ENCODE results near the gene SHB. TPM values are rescaled to one million over a fixed set of nuclear protein-coding genes. Genes with fewer than 3 reads are reported as not detected.

The SHB gene
- total and polyA plus RNA-seq, 2 donors: 4.9 to 5.5 TPM

DNA sequence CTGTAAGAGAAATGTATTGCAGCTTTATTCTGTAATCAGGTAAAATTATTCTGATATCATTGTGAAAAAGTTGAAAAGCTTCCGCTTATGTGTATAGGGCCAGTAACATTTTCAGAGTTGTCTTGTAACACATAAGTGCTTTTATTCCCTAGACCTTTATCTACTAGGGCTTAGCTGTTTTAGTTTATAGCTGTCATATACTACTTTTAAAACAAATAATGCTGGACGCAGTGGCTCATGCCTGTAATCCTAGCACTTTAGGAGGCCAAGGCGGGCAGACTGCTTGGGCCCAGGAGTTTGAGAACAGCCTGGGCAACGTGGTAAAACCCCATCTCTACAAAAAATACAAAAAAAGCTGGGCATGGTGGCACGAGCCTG is 198.2 kb downstream of the SHB start:
- H3K4me3 ChIP-seq (ENCODE audit: low read length in 2 of 2): no peak overlapping the region
- 86% methylated on average over 5 of the region's 5 CpGs for WGBS
- no peak for DNase-seq (ENCODE audit: low read depth in 6 of 9, low spot score in 9 of 9)

DNA sequence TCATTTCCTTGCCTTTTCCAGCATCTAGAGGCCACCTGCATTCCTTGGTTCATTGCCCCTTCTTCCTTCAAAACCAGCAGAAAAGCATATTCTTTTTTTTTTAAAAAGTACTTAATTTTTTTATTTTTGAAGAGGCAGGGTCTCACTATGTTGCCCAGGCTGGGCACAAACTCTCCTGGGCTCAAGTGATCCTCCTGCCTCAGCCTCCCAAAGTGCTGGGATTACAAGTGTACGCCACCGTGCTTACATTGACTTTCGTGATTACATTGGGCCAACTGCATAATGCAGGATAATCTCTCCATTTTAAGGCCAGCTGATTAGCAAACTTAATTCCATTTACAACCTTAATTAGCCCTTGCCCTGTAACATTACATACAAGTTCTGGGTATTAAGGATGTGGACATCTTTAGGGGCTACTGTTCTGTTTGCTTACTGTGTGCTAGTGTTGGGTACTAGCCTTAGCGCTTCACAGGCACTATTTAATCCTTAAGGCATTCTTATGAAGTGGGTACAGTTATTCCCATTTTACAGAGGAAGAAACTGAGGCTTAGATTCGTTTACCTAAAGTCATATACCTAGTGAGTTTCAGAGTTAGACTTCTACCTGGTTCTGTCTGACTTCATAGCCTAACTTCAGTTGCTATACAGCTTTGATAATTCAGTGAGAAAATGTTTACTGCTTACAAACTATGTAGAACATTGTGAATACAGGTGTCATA is 198.8 kb downstream of the SHB start:
- no peak for DNase-seq (ENCODE audit: low read depth in 6 of 9, low spot score in 9 of 9)
- H3K27ac ChIP-seq (ENCODE audit: low read depth in 1 of 2, low read length in 1 of 2): no peak overlapping the region
- no peaks in the 10 kb centered on the region for H3K36me3 ChIP-seq (ENCODE audit: control insufficient read depth in 2 of 2, insufficient read depth in 2 of 2, low read length in 1 of 2)
- WGBS: over 99% methylated on average over 5 of the region's 5 CpGs
- H3K9me3 ChIP-seq (ENCODE audit: control insufficient read depth in 2 of 2, insufficient read depth in 1 of 2, low read length in 1 of 2): no peaks in the 10 kb centered on the region
- no peak overlapping the region for H3K4me3 ChIP-seq (ENCODE audit: low read length in 2 of 2)
- no peaks in the 10 kb centered on the region for H3K27me3 ChIP-seq (ENCODE audit: control insufficient read depth in 2 of 2, insufficient read depth in 1 of 2, low read length in 1 of 2)
- no peaks in the 10 kb centered on the region for H3K4me1 ChIP-seq (ENCODE audit: control insufficient read depth in 2 of 2, insufficient read depth in 2 of 2, low read length in 2 of 2)

More for the DNA sequence above, 198.2 kb downstream of the SHB start:
- H3K27ac ChIP-seq (ENCODE audit: low read depth in 1 of 2, low read length in 1 of 2): no peak overlapping the region
- no peaks in the 10 kb centered on the region for H3K9me3 ChIP-seq (ENCODE audit: control insufficient read depth in 2 of 2, insufficient read depth in 1 of 2, low read length in 1 of 2)
- H3K4me1 ChIP-seq (ENCODE audit: control insufficient read depth in 2 of 2, insufficient read depth in 2 of 2, low read length in 2 of 2): no peaks in the 10 kb centered on the region
- H3K36me3 ChIP-seq (ENCODE audit: control insufficient read depth in 2 of 2, insufficient read depth in 2 of 2, low read length in 1 of 2): no peaks in the 10 kb centered on the region
- no peaks in the 10 kb centered on the region for H3K27me3 ChIP-seq (ENCODE audit: control insufficient read depth in 2 of 2, insufficient read depth in 1 of 2, low read length in 1 of 2)

Other genes with a start within 250 kb of the SHB start
- 20.4 TPM for gene SLC25A51, start 165.1 kb downstream of the SHB start, total RNA-seq
- gene SLC25A51, start 165.1 kb downstream of the SHB start, polyA plus RNA-seq: 8.6 TPM